Measurements from ENCODE around the gene MAML2.

The MAML2 gene

DNA sequence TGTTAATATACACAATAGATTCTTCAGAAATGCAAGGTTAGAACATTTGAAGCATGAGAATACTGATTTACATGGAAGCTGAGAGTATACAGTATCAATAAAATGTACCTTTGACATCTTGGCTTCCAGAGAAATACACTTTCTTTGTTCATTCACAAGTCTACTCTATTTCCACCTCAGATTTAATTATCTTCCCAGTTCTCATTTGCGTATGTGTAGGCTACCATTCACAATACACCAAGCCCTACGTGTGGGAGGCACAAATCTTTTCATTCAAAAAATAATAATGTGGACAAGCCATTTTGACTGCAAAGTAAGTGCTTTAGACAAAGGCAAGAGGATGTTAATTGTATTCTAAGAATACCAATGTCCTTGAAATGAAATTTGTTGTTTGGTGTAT is 286.4 kb downstream of the MAML2 start:
- FAIRE-seq (no peak), DNase-seq (ENCODE audit: insufficient read length, low spot score) (no peak)
- TF ChIP-seq, protein P1, sequence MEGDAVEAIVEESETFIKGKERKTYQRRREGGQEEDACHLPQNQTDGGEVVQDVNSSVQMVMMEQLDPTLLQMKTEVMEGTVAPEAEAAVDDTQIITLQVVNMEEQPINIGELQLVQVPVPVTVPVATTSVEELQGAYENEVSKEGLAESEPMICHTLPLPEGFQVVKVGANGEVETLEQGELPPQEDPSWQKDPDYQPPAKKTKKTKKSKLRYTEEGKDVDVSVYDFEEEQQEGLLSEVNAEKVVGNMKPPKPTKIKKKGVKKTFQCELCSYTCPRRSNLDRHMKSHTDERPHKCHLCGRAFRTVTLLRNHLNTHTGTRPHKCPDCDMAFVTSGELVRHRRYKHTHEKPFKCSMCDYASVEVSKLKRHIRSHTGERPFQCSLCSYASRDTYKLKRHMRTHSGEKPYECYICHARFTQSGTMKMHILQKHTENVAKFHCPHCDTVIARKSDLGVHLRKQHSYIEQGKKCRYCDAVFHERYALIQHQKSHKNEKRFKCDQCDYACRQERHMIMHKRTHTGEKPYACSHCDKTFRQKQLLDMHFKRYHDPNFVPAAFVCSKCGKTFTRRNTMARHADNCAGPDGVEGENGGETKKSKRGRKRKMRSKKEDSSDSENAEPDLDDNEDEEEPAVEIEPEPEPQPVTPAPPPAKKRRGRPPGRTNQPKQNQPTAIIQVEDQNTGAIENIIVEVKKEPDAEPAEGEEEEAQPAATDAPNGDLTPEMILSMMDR (IDR thresholded peaks at IDR 0.05; ENCODE audit: insufficient read depth, missing control alignments) = no peak

GRCh38 chr11:96055706-96056387 is 287.1 kb downstream of the MAML2 start:
- FAIRE-seq = no peak
- no peak for DNase-seq (ENCODE audit: insufficient read length, low spot score)
- TF ChIP-seq, protein P1 (IDR thresholded peaks at IDR 0.05; ENCODE audit: insufficient read depth, missing control alignments) = no peak

DNA sequence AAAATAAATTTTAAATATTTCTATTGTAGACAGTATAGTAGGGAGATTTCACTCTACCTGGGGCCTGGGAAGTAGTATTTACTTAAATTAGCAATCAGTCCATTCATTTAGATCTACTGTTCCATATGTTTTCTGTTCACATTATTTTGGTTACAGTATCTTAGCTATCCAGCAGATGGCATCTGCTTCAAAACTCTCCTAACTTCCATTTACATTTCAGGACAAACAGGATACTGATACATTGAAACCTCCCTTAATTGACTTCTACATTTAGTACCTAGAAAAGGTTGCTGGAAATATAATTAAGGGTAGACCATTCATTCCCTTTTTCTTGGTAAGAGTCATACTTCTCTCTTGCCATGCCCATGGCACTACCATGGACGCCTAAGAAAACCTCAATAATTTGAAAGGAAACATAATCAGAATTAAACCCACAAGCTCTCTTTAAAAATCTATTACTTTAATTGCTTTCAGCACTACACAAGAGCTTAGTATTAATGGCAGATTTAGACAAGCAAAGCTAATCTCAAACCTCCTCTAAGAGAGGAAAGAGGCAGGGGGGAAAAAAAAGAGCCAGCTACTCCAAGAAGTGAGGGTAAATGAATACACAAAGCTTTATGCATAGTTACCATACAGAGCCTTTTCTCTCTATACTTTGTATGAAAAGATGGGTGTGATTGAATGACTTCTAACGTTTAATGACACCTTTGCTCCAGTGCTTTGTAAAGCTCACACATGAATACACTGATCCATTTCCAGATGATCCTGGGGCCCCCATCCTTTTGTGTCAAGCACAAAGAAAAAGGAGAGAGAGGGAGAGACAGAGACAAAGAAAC is 287.9 kb downstream of the MAML2 start:
- TF ChIP-seq, protein P1 (IDR thresholded peaks at IDR 0.05; ENCODE audit: insufficient read depth, missing control alignments) = peak; percentile 73
- FAIRE-seq = peak; percentile 70
- no peak for DNase-seq (ENCODE audit: insufficient read length, low spot score)

DNA sequence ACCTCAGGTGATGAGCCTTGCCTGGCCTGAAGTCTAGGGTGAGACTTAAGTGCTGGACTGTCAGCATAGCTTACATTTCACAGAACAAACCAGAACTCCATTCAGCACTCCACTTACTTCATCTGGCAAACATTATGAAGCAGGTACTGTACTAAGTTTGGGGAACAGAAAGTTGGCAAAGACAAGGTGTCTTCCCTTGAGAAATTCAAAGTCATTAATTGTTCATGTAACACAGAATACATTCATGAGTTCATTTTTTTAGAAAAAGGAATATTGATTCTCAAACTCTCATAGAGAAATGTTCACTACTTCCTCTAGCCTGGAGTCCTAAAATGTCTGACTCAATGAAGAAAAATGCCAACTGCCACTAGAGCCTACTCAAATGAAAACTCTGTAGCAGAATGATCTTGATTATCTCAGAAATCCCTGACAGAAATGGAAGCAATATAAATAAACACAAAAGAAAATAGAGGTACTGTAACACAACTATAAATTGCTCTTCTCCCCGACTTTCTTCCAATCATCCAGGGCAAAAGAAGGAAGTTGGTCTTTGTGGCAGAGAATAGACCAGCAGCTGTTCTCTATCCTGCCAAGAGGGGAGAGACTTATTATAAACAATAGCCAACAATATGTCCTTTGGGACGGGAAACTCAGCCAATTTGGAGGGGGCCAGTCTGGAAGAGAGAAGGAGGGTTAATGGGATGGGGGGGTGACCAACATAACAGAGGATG is 289.9 kb downstream of the MAML2 start:
- TF ChIP-seq, protein P1 (IDR thresholded peaks at IDR 0.05; ENCODE audit: insufficient read depth, missing control alignments) = no peak
- no peak for FAIRE-seq

GRCh38 chr11:96051820-96052219 is 291.2 kb downstream of the MAML2 start:
- FAIRE-seq = no peak
- TF ChIP-seq, protein P1 (IDR thresholded peaks at IDR 0.05; ENCODE audit: insufficient read depth, missing control alignments) = no peak
- DNase-seq (ENCODE audit: insufficient read length, low spot score) = no peak

More for the DNA sequence above, 289.9 kb downstream of the MAML2 start:
- no peak for DNase-seq (ENCODE audit: insufficient read length, low spot score)

DNA sequence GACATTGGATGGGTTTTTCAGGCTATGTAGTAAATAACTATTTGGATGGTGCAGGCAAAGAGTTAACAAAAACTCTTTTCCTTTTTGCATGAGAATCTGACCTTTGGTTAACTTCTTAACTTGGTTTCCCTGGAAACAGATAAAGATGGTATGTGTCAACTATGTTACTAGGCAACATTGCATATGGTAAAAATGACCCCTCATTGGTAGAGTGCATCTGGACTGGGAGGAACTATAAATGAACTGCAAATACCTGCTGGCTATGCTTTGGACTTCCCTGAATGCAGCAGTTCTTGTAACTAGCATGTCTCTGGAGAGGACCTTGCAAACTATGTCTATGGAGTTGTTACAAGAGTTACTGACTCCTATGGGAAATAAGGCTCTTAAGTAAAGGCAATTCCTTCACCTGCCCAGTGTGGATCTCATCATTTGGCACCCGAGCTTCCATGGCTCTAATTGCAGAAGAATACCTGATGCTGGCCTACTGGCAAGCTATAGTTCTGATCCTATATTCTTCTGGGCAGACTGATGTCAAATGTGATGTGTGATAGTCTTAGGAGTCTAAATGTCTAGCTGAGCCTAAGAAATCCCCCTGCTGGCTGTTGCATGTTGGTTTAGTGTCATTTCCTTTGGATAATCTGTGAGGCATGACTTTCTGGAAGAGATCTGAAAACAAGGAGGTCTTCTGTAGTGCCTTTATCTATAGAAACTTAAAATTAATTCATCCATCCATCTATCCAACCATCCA is 292.4 kb downstream of the MAML2 start:
- TF ChIP-seq, protein P1 (IDR thresholded peaks at IDR 0.05; ENCODE audit: insufficient read depth, missing control alignments) = no peak

More for the DNA sequence above, 292.4 kb downstream of the MAML2 start:
- no peak for FAIRE-seq
- DNase-seq (ENCODE audit: insufficient read length, low spot score) = no peak
